NCI-H1930 (cell line): ENCODE results near the gene EIF2AK3.
"Not testable (repeated sequence)": the region's sequence is repeated elsewhere in the genome, so short reads cannot be mapped to it uniquely, and the experiment has no call there.

Experiments used
- DNase-seq, 2 experiments: peaks; one replicate each; lab custom pipeline; 2025; lab: John Stamatoyannopoulos, UW

EIF2AK3 gene

GRCh38 chr2:88596141-88596830 is 31.0 kb downstream of the EIF2AK3 start:
- DNase-seq = no peak

GRCh38 chr2:88591698-88592097 is 35.6 kb downstream of the EIF2AK3 start:
- DNase-seq = no peak

GRCh38 chr2:88590998-88591613 is 36.2 kb downstream of the EIF2AK3 start:
- DNase-seq = peak in 1 of 2 experiments; percentile 30

- no peak for DNase-seq
These were observed 41.3 kb downstream of the EIF2AK3 start for GRCh38 chr2:88585969-88586368.

- DNase-seq = no peak
These were observed 45.2 kb downstream of the EIF2AK3 start for GRCh38 chr2:88582030-88582429.

GRCh38 chr2:88580088-88580487 is 47.2 kb downstream of the EIF2AK3 start:
- DNase-seq = no peak

GRCh38 chr2:88575630-88576029 is 51.6 kb downstream of the EIF2AK3 start:
- no peak for DNase-seq

- no peak for DNase-seq
These were observed 52.2 kb downstream of the EIF2AK3 start for GRCh38 chr2:88575051-88575450.

GRCh38 chr2:88574445-88574844 is 52.8 kb downstream of the EIF2AK3 start:
- DNase-seq = no peak

GRCh38 chr2:88568179-88568578 is 59.1 kb downstream of the EIF2AK3 start:
- no peak for DNase-seq

GRCh38 chr2:88564402-88564801 is 62.9 kb downstream of the EIF2AK3 start:
- no peak for DNase-seq

- DNase-seq = no peak
These were observed 64.1 kb downstream of the EIF2AK3 start for GRCh38 chr2:88563129-88563528.

GRCh38 chr2:88561646-88562388 is 65.4 kb downstream of the EIF2AK3 start:
- DNase-seq = no peak

GRCh38 chr2:88560619-88561307 is 66.5 kb downstream of the EIF2AK3 start:
- DNase-seq = no peak

- no peak for DNase-seq
These were observed 70.0 kb downstream of the EIF2AK3 start for GRCh38 chr2:88557290-88557689.

- no peak for DNase-seq
These were observed 71.2 kb downstream of the EIF2AK3 start for GRCh38 chr2:88556026-88556425.

- DNase-seq = peak in 1 of 2 experiments; percentile 38
These were observed 73.1 kb downstream of the EIF2AK3 start for GRCh38 chr2:88554189-88554588.

- no peak for DNase-seq
These were observed 77.5 kb downstream of the EIF2AK3 start for GRCh38 chr2:88549616-88550292.

- not testable (repeated sequence) for DNase-seq
These were observed 81.0 kb downstream of the EIF2AK3 start for GRCh38 chr2:88546291-88546690.

GRCh38 chr2:88545118-88545517 is 82.1 kb downstream of the EIF2AK3 start:
- DNase-seq = peak in 1 of 2 experiments; percentile 18

GRCh38 chr2:88543541-88544057 is 83.7 kb downstream of the EIF2AK3 start:
- DNase-seq = no peak

- DNase-seq = no peak
These were observed 84.6 kb downstream of the EIF2AK3 start for GRCh38 chr2:88542668-88543067.
